Dedifferentiated amniotic fluid mesenchymal stem cell (primary cell): ENCODE results near the gene CDKAL1.

Source experiments
- DNase-seq: peaks from one replicate; pipeline ENCODE4 v3.0.0-alpha.2; 2016; ENCODE audit errors: extremely low spot score

The CDKAL1 gene

GRCh38 chr6:20838113-20838512, 303.9 kb downstream of the CDKAL1 start:
- DNase-seq, result no peak

GRCh38 chr6:20839630-20840029, 305.4 kb downstream of the CDKAL1 start:
- DNase-seq, result no peak

- DNase-seq, result no peak
Measured at GRCh38 chr6:20840675-20841074, 306.4 kb downstream of the CDKAL1 start.

DNA sequence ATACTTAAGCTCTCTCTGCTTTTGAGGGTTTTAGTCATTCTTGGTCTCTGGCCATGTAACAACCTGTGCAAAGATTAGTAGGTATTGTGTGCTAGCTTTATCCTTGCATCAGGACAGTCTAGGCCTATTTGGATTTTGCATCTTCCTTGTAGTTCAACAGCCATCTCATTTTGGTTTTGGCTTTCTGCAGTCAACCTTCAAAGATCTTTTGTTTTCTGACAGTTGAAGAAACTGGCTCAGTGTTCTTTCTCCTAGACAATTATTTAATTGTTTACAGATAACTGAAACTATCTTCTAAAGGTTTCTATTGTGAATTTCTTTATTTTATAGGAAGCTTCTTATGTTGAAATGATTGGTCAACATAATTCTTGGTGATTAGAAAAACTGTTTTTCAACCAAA, 307.5 kb downstream of the CDKAL1 start:
- no peak for DNase-seq

GRCh38 chr6:20845592-20845991, 311.3 kb downstream of the CDKAL1 start:
- DNase-seq, result no peak

DNA sequence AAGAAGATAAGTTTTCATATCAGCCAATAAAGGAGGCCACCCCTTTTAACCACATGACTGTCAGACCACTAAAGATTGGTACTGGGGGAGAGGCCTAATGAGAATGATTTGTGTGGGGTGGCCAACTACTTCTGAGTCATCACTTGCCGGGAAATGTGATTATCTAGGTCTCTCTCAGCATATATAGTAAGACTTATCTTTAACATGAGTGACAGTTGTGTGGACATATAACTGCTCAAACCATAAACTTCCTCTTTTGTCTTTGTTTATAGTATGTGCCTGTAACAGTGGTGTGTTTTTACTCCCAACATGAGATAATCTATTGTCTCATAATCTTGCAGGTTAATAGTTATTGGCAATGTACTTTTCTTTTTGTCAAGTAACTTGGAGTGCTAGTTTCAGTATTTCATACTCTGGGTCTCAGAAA, 312.4 kb downstream of the CDKAL1 start:
- no peak for DNase-seq

- no peak for DNase-seq
Measured at GRCh38 chr6:20847904-20848303, 313.6 kb downstream of the CDKAL1 start.

- DNase-seq, result no peak
Measured at GRCh38 chr6:20850686-20851416, 316.6 kb downstream of the CDKAL1 start.

DNA sequence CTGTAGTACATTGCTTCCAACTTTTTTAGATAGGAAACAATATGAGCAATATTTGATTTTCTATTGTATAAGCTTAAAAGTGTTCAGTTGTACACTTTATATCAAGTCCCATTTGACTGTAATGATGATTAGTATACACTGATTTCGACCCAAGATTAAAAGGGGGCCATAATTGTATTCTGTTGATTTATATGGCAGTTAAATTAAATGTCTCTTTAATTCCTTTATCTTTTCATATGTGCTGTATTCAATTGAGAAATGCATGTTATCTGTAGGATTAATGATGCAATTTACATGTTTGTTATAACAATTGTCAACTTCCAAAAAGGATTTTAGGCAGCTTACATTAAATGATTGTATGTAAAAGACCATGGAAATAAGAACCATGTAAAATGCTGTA, 317.5 kb downstream of the CDKAL1 start:
- DNase-seq, result no peak

GRCh38 chr6:20853828-20854227, 319.6 kb downstream of the CDKAL1 start:
- no peak for DNase-seq

GRCh38 chr6:20856681-20857288, 322.5 kb downstream of the CDKAL1 start:
- no peak for DNase-seq

- no peak for DNase-seq
Measured at GRCh38 chr6:20861481-20861880, 327.2 kb downstream of the CDKAL1 start.

- DNase-seq, result no peak
Measured at GRCh38 chr6:20866036-20866435, 331.8 kb downstream of the CDKAL1 start.

- no peak for DNase-seq
Measured at GRCh38 chr6:20866935-20867703, 332.9 kb downstream of the CDKAL1 start.

DNA sequence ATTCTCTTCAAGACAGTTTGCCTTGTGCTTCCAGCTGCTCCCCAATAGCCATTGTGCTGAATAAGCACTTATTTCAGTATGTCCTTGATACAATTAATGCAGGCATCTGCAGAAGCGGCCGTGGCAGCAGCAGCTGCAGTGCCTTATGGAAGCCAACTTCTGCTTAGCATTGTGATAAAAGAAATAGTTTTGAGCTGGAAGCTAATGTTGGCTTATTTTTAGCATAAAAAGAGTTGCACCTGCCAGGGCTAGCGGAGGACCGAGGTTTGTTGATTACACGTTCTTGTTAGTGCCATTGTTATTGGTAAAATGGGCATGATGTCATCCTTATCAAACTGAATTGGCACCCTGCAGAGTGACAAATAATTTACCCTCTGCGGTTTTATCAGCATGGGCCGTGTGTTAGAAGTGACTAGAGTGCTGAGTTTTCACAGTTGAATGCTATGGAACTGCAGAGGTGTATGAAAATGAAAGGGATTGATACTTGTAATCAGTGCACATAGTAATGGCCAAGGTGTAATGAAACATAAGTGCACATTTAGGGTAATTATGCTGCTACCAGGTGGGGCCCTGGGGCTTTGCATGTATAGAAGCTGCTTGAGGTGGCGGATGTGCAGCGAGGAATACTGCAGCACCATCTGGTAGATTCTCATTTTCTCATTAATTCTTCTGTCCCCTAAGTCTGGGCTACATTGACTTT, 334.3 kb downstream of the CDKAL1 start:
- DNase-seq, result no peak

DNA sequence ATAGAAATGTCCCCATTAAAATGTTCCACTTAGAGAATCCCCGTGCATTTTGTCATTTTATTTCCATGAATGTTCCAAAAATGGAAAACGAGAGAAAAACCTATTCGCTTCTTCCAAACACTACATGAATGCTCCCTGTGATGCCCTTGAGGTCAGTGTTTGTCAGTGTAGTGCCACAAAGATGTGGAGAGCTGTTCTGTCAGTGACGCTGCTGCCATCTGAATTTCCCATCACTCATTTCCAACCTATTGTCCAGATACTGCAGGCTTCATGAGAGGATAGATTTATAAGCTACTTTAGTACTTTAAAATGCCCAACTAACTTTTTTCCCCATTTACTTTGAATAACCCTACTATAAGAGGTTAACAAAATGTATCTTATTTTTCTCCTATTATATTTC, 335.8 kb downstream of the CDKAL1 start:
- DNase-seq, result no peak

DNA sequence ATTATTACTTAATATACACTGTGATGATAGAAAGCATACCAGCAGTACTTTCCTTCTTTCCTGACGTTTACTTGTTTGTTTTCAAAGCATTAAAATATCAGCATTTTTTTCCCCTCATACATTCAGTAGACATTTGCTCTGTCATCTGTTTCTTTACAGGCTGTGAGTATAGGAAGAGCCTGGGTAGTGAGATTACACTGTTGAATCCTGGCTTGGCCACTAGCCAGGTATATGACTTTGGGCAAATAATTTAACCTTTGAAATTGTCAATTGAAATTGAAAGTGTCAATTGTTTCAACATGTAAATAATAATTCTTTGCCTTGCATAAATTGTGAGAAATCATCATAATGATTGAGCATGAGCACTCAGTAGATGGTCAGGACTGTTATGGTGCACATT, 336.2 kb downstream of the CDKAL1 start:
- DNase-seq, result no peak

GRCh38 chr6:20873425-20874190, 339.4 kb downstream of the CDKAL1 start:
- DNase-seq, result no peak

- DNase-seq, result peak; percentile 33
Measured at GRCh38 chr6:20875369-20875963, 341.2 kb downstream of the CDKAL1 start.

GRCh38 chr6:20876036-20876435, 341.8 kb downstream of the CDKAL1 start:
- DNase-seq, result peak; percentile 78

GRCh38 chr6:20876561-20876960, 342.3 kb downstream of the CDKAL1 start:
- no peak for DNase-seq
